ENCODE results near the gene PPIL3.
"Not testable (repeated sequence)": the region's sequence is repeated elsewhere in the genome, so short reads cannot be mapped to it uniquely, and the experiment has no call there.

Gene PPIL3
- total RNA-seq = 16.5 to 38.6 (median 27.1) reads per million in 4 donors

DNA sequence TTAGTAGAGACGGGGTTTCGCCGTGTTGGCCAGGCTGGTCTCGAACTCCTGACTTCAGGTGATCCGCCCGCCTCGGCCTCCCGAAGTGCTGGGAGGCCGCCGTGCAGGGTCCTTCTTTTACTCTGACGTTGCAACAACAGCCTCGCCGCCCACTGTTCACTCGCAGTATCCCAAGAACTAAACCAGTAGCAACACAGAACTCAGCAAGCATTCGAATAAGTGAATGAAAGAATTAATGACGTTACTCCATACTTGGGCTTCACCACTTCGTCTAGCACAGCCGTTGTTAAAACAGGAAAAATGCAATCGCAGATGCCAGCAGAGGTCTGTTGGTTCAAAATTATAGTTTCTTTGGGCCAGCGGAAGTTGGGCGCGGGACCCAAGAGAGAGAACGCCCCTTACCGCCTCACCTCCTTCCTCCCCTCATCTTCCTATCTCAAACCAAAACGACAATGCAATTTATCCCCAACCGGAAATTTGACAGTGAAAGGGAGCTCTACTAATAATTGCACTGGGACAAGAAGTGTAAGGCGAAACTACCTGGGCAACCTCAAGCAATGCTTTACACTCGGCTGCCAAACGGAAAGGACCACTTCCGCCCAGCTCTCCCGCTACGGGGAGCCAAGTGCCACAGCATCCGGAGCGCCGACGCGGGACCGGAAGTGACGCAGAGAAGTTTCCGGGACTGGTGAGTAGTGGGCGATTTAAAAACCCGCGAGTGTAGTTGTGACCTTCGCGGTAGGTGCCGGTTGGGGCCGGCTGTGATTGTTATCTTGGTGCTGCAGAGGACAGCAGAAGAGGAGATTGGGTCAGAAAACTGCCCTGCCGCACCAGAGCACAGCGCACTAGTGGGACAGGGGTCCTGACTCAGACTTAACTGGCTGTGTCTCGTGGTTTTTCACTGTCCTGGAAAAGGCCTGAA lies at the start of gene PPIL3, which contains the start of gene NIF3L1:
Gene PPIL3 (minus strand): TSS at position 374 of the 922 bp plus-strand sequence. CDS start 1,462 bp downstream, outside the sequence.
Gene NIF3L1 (plus strand): TSS at position 668 of the 922 bp plus-strand sequence. CDS start 2,573 bp downstream, outside the sequence.
- DNase-seq = peak; percentile 88 to 99 (median 93)

DNA sequence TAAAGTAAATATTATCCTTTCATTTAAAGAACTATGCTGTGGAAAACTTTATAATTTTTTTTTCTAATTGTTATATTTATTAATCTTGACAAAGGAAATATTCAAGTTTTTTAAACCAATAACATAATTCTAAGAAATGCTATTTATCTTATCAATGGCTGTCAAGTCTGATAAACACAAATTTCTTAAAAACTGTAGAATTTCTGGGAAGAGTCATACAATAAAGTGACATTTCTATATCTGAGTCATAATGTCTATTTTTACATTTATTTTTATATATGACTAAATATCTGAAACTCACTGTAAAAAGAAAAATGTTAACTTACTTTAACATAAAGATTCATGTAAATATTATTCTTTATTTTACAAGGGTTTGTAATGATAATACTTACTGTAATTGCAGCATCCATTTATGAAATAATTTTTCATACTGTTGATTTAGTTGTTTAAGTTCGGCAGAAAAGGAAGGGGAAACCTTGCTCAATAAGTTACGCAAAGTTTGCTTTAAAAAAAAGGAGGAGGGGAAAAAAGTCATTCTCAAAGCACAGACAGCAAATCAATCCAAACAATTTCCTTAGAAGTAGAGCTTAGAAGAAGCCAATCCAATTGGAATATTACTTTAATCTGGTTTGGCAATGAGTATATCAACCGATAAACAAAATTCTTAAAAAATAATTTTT lies 42.2 kb upstream of the PPIL3 start:
- no peak for DNase-seq

DNA sequence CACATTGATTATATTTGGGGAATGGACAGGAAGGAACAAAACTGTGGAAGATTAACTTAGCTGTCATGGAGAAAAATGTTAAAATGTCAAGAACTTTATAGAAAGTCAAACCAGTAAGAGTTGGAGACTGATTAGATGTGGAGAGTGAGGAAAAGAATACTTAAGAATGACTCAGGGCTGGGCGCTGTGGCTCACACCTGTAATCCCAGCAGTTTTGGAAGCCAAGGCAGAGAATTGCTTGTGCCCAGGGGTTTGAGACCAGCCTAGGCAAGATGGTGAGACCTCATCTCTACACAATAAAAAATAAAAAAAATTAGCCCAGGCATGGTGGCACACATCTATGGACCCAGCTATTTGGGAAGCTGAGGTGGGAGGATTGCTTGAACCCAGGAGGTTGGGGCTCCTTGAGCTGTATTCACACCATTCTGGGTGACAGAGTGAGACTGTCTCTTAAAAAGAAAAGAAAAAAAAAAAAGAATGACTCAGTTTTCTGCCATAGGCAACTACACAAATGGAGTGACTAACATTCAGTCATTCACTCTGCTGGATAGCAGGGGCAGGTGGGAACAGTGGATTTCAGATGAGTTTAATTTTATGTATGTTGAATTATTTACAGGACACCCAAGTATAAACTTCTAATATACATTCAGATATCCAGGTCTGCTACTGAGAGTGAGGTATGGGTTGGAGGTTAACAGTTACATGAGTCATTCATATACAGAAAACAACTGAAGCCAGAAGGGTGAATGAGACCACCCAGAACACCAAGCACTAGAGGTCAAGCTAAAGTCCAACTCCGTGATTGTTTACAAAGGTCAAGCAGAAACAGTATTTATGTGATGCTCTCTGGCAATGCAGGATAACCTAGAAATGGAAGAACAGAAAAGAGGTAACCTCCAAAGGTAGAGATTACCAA lies 40.7 kb upstream of the PPIL3 start:
- no peak for DNase-seq

DNA sequence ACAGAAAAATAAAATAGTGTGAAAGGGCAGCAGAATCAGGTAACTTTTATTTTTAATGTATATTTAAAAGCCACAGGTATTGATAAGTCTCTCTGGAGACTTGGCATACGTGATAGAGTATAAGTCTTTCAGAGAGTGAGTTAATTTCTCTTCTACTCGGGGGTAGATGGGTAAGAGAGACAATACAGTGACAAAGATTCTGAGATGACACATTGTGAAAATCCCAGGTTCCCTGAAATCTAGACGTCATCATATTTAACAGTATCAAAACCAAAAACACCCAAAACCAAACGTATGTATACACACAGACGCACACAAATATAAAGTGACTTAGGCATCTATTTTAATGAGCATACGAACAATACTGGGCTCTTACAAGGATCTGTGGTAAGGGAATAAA lies 33.6 kb upstream of the PPIL3 start:
- DNase-seq = peak in 1 of 5 donors; percentile 62

DNA sequence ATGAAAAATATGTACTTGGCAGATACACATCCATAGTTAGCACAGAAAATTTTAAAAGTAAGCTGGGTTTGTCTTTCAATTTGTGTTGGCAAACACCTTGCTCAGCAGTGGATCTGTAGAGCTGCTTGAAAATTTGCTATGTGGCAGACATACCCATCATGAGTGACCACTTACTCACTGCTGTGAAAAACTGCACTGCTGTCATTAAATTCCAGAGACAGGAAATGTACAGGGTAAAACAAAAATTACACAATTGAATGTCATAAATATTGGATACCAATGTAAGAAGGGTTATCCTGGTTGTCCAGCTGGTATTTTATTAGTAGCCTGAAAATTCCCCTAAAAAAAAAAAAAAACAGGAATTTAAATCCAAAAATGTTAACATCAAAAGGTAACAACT lies 24.8 kb upstream of the PPIL3 start:
- DNase-seq = no peak

DNA sequence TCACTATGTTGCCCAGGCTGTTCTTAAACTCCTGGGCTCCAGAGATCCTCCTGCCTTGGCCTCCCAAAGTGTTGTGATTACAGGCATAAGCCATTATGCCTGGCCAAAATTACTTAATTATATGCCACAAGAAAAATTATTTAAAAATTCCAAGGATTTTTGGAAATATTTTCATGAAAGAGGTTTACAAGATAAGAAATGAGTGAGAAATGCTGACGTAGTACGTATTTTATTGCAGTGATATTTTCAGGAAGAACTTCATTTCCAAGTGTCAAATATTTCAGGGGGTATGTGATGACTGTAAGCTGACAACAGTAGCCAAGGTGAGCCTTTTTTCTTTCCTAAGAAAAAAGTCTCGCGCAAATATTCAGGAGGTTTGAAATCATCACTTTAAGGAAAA lies 21.1 kb upstream of the PPIL3 start:
- no peak for DNase-seq

DNA sequence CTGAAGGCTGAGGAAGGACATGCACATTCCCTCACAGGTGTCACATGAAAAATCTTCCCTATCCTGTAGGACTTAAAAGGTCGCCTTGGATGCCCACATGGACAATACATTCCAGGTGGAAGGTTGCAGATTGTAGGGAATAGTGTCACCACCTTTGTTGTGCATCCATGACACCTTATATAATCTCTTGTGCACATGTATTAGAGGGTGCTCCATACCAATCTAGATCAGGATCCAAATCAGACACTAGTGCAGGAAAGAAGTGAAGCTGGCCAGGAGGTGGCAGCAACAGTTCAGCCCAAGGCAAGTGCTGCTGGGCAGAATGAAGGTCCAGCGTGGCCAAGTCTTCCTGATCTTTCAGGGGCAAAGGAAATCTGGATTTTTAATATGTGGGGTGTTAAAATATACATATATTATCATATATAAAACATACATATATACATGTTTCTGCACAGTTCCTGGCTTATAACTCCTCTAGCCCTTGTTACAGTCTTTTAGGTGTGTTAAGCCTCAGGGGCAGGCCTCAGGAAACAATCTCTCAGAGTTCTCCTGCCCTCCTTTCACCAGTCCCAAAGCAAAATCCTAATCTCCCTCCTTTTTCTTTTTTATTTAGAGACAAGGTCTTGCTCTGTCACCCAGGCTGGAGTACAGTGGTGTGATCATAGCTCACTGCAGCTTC lies 16.9 kb upstream of the PPIL3 start:
- DNase-seq = peak in 4 of 5 donors; percentile 17 to 63 (median 22)

DNA sequence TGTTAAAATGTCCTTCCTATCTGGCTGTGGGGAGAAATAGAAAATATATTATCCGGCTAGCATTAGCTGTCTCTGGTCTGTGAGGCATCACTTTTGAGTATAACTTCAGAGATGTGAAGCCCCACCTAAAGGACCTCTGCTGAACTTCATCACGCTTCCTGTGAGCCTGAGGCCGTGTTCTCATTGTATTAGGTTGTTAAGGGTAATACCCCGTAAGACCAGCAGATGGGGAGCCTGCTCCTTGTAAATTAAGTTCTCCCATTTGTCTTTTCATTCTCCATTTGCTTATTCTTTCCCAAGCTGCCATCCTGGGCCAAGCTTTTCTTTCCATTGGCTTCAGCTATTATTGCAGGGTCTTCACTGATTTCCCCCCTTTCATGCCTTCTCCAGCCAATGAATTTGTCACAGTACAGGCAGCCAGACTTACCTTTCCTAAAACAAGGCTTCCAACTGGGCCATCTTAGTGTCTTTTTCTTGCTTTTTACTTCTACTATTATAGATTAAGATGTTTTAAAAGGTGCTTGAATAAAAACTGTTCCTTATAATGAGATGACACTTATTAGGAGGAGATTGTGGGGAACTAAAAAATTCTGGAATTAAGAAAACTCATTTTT lies 12.7 kb upstream of the PPIL3 start:
- peak; percentile 36 to 86 (median 63) for DNase-seq

DNA sequence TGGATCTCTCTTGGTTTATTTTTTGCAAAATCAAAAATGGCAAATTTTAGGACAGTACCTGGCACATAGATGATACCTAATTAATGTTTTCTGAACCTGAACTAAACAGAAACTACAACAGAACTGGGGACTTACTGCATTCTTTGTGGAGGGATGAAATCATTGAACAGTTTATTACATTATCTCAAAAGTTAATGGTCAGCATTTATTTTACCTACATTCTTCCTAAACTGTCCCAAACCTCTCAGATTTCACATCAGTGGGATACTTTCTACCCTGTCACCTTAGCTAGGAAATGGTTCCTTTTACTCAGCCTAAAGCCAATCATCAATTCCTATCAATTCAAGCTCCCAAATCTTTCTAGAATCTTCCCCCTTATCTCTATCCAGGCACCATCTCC lies 10.6 kb upstream of the PPIL3 start:
- DNase-seq = no peak

DNA sequence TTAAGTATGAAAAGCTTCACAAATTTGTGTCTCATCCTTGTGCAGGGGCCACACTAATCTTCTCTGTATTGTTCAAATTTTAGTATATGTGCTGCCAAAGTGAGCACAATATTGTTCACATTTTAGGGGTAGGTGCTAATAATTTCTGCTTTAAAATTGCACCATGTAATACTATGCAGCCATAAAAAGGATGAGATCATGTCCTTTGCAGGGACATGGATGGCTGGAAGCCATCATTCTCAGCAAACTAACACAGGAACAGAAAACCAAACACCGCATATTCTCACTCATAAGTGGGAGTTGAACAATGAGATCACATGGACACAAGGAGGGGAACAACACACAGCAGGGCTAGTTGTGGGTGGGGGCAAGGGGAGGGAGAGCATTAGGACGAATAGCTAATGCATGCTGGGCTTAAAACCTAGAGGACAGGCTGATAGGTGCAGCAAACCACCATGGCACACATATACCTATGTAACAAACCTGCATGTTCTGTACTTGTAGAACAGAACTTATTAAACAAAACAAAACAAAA lies 7.1 kb downstream of the PPIL3 start:
- not testable (repeated sequence) for DNase-seq

DNA sequence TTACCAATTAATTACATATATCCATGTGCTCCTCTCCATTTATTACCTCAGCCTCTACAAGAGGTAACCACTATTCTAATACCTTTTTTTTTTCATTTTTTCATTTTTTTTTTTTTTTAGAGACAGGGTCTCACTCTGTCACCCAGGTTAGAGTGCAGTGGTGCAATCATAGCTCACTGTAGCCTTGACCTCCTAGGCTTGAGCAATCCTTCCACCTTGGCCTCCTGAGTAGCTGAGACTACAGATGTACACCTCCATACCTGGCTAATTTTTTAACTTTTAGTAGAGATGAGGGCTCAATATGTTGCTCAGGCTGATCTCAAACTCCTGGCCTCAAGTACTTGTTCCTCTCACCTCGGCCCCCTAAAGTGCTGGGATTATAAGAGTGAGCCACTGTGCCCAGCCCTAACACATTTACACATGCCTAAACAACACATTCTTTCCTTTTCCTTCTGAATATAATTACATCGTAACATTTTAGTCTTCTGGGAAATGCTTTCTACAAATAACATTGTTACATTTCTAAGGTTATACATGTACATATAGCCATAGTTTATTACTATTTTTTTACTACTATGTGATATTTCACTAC lies 10.5 kb downstream of the PPIL3 start:
- no peak for DNase-seq

DNA sequence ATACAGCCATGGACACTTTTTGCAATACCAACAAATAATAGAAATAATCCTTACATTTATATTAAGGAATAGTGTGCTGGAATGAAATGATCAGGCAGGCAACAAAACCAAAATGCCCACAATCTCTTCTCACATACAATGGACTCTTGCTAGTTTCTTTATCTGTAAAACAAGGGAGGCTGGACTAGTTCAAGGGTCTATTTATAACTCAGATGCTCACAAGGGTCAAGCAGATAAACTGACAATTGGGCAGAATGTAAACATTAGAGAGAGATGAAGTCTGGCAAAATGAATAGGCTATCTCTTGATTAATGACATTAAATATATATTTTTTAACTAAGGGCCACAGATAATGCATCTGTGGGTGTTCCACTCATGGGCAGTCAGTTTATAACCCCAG lies 11.4 kb downstream of the PPIL3 start:
- no peak for DNase-seq

DNA sequence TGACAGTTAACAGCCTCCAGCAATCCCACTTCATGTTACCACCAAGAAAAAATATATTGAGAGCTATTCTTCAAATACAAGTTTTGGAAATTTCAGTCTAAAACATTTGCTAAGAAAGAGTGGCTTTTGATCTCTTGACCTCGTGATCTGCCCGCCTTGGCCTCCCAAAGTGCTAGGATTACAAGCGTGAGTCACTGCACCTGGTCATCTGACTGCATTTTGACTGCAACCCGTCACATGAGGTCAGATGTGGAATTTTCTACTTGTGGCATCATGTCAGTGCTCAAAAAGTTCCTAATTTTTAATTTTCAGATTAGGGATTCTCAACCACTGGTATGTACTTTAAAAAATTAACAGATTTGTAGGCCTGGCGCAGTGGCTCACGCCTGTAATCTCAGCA lies 15.3 kb downstream of the PPIL3 start:
- DNase-seq = no peak

DNA sequence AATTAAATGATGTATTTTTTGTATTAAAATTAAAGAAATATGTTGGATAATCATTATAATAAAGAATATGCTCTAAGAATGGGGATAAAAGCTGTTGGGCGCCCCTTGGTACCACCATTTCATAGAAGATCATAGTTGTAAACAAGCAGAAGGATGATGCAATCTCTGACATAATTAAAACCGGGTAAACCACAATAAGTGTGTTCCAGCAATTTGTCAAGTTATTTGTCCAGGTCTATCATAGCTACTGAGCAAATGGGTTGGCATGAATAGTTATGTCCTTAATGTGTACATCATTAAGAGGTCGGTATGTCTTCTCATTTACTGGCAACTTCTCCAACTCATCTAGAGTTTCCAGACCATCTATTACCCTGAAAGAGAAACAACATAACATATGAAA lies 17.7 kb downstream of the PPIL3 start:
- DNase-seq = peak in 1 of 5 donors; percentile 39

DNA sequence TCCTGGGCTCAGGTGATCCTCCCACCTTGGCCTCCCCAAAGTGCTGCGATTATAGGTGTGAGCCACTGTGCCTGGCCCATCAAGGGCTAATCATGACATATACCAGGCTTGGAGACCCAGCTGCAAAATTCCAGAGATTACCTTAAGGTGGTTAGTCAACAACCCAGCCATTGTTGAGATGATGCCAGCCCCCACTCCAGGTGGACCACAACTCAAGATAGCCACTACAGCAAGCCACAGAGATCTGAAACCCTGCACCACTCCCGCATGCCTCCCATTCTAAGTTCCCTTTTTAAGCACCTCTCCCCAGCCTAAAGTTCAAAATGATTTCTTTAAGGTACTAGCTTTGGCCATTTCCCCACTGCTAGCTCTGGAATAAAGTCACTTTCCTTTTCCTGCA lies 19.9 kb downstream of the PPIL3 start:
- no peak for DNase-seq

DNA sequence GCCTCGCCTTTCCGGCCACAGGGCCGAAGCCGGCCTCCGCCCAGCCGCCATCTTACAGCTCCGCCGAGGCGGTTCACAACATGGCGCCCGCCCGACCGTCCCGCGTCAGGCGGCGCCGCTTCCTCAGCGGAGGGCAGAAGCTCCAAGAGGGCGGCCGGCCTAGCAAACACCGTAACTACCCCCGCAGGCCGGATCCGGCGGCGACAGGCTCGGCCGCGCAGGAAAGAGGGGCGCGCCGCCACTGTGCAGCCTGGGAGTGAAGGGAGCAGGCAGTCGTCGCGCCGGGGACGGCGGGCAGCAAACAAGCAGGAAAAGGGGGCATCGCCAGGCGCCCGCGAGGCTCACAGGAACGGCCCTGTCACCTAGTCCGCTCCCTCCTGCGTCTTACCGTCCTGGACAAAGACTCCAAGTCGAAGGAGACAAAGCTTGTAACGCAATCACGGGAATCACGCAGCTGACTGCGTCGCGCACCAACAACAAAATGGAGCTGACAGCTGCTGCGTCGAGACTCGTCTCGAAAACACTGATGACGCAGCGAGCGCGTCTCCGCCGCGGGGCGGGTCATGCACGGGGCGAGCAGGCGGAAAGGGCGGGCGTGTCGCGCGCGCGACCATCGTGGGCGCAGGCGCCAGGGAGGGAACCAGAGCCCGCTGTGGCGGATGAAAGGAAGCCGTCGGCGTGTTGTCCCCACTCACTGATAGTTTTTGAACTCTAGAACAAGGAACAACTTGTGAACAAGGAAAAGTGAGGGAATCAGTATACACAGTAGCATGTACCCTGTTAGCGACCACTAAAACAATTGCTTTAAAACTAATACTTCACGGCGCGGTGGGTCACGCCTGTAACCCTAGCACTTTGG lies 24.5 kb downstream of the PPIL3 start, which contains the start of gene CLK1:
Gene CLK1 (minus strand): TSS at position 483 of the 859 bp plus-strand sequence. CDS start 2,796 bp downstream, outside the sequence.
- peak; percentile 89 to 97 (median 96) for DNase-seq

DNA sequence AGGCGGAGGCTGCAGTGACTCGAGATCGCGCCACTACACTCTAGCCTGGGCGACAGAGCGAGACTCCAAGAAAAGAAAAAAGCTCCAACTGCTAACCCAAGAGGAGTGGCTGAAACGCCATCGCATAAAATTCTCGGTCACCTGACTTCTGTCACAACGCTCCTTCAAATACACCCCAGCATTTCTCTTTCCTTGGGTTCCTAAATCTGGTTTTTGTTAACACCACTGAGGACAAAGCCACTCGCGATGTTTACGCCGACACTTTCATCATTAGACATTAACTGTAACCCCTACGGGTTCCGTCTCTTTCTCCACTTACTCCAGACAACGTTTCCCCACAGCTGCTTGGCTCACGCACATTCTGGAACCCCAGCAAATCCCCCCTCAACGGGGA lies 25.1 kb downstream of the PPIL3 start:
- DNase-seq = peak in 2 of 5 donors; percentile 10 to 24

DNA sequence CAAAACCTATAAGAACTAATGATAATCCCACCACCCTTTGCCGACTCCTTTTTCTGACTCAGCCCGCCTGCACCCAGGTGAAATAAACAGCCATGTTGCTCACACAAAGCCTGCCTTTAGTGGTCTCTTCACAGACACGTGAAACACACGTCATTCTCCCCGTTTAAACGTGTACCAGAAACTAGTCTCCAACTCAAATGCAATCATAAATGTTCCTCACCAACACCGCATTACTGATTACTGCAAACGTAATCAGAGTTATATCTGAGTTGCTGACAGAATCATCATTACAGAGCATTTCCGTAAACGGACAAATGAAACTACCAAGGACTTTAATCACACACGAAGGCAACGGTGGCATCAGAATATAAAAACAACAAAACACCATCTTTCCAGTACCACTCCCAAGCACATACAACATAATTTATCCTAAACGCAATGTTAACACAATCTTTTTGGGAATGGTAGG lies 26.3 kb downstream of the PPIL3 start:
- peak in 4 of 5 donors; percentile 44 to 72 (median 54) for DNase-seq

DNA sequence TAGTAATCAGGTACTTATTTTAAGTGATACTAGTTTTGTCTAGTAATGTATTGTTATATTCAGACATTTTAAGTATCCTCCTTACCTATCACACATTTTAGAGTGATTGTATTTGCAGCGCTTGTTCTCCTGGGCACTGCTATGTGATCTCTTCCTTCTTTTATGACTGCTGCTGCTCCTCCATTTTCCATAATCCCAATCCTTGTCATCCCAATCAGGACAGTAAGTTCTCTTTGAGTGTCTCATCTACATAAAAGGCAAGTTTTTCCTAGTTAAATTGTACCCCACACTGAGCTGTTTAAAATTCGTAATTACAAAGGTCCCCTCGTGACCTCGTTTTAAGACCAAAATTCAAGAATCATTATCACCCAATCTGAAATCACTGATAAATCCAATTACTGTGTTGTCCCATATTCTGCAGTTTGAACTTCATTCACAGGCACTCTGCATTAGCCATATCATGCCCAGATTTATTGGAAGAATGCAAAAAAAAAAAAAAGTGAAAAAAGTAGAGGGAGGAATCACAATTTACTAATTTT lies 27.2 kb downstream of the PPIL3 start:
- DNase-seq = no peak

All from T-helper 1 cell (primary cell).